Smooth muscle cell (in vitro differentiated cells): Measurements from ENCODE around the gene SNUPN. TPM values are rescaled to one million over a fixed set of nuclear protein-coding genes. Genes with fewer than 3 reads are reported as not detected.

ENCODE experiments used
- DNase-seq: peaks from one replicate; lab custom pipeline; 2025; ENCODE audit not compliant: unreplicated experiment; lab: John Stamatoyannopoulos, UW
- H2AFZ ChIP-seq: fragments of 200-600 bp; sonication (generic); 2 replicates; pipeline ENCODE4 v1.6.0; 2016; ENCODE audit warnings: antibody characterized with exemption, low read depth, mild to moderate bottlenecking
- H3F3A ChIP-seq: fragments of 200-600 bp; sonication (generic); 2 replicates; pipeline ENCODE4 v1.6.0; 2017; ENCODE audit warnings: antibody characterized with exemption, low read depth
- H3K27ac ChIP-seq: fragments of 200-600 bp; sonication (generic); 2 replicates; pipeline ENCODE4 v1.5.1; 2016; ENCODE audit warnings: low read depth, mild to moderate bottlenecking
- H3K27me3 ChIP-seq: fragments of 200-600 bp; sonication (generic); 2 replicates; pipeline ENCODE4 v1.6.1; 2016; ENCODE audit warnings: low read depth, mild to moderate bottlenecking
- H3K36me3 ChIP-seq: fragments of 200-600 bp; sonication (generic); 2 replicates; pipeline ENCODE4 v1.5.1; 2016; ENCODE audit warnings: low read depth
- H3K4me1 ChIP-seq: fragments of 200-600 bp; sonication (generic); 2 replicates; pipeline ENCODE4 v1.5.1; 2016; ENCODE audit warnings: low read depth
- H3K4me2 ChIP-seq: fragments of 200-600 bp; sonication (generic); 2 replicates; pipeline ENCODE4 v1.6.0; 2016; ENCODE audit warnings: mild to moderate bottlenecking
- H3K4me3 ChIP-seq: fragments of 200-600 bp; sonication (generic); 2 replicates; pipeline ENCODE4 v1.5.1; 2016; ENCODE audit warnings: mild to moderate bottlenecking
- H3K79me2 ChIP-seq: fragments of 200-600 bp; sonication (generic); 2 replicates; pipeline ENCODE4 v1.6.0; 2016; ENCODE audit warnings: low read depth, mild to moderate bottlenecking
- H3K9ac ChIP-seq: fragments of 200-600 bp; sonication (generic); 2 replicates; pipeline ENCODE4 v1.6.0; 2016; ENCODE audit warnings: low read depth
- H3K9me3 ChIP-seq: fragments of 200-600 bp; sonication (generic); replicated peaks from 2 replicates; pipeline ENCODE4 v1.5.1; 2016; ENCODE audit warnings: low read depth
- H4K20me1 ChIP-seq: fragments of 200-600 bp; sonication (generic); 2 replicates; pipeline ENCODE4 v1.6.0; 2016; ENCODE audit warnings: low read depth
- WGBS: methylation state at CpG from one replicate; pipeline ENCODE4 v1.1.7; 2016; ENCODE audit warnings: low lambda C conversion rate; 5-methylcytosine and 5-hydroxymethylcytosine counted together
- polyA plus RNA-seq: library from polyadenylated mRNA; unstranded; fragments of >200 nt; fragmentation: Nextera tagmentation; extraction: Ambion mirVana; gene quantifications from 2 replicates; pipeline ENCODE4 v1.2.1, GENCODE V29; 2016
- total RNA-seq: library from RNA; depleted of rRNA; stranded (reverse); fragments of >200 nt; gene quantifications from 2 replicates; pipeline ENCODE4 v1.2.3, GENCODE V29; 2014
- TF ChIP-seq, protein P1 (sequence below): fragments of 200-600 bp; sonication (generic); IDR thresholded peaks from 2 replicates; pipeline ENCODE4 v1.5.1; 2017; ENCODE audit warnings: borderline replicate concordance, mild to moderate bottlenecking, antibody characterized with exemption; ENCODE audit not compliant: insufficient read depth, poor library complexity, severe bottlenecking

The SNUPN gene
- total and polyA plus RNA-seq, 2 experiments from 2014 or later: 15.2 to 24.0 TPM

DNA sequence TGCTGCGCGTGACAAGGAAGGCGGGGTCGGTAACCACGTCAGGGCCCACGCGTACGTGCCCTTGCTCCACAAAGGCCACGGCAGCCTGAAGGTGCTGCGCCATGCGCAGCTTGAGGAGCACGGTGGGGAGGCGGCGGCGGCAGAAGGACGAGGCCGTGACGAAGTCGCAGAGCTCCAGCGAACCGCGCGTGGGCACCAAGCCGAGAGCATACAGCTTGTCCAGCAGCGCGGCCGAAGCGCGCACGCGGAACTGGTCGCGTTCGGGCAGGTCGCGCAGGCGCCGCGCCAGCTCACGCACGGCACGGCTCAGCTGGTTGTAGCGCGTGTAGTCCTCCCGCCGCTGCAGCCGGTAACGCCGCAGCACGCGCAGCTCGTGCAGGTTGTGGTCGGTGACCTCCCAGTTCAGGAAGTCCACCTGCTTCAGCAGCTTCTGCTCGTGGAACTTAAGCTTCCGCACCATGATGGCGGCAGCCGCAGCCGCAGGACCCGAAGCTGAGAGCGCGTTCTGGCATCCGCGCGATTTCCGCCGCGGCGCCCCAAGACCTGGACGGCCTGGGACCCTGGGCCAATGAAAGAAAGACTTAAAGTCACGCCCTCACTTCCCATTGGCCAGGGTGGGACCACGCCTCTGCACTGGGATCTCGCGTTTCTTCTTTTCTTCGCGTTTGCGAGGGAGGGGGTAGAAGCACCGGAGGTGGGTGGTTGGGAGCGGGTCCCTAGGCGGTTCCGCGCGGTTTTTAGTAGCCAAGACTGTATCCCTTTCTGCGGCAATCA is 14.4 kb upstream of the SNUPN start, which contains the start of gene IMP3:
TSS of gene IMP3 (minus strand) at position 516 of the 774 bp plus-strand sequence. CDS start at position 460, 56 bp downstream.
- H3K4me1 ChIP-seq: peaks cover 7% of the 10 kb centered on the region
- H3K27ac ChIP-seq: peak within 1 kb of the TSS; percentile 76
- WGBS: under 1% methylated on average over 83 of the region's 83 CpGs
- peak within 1 kb of the TSS; percentile 62 for H2AFZ ChIP-seq
- H3K27me3 ChIP-seq: no peaks in the 10 kb centered on the region
- H3K36me3 ChIP-seq: no peaks in the 10 kb centered on the region
- H3F3A ChIP-seq: peaks cover 9% of the 10 kb centered on the region
- peak within 1 kb of the TSS; percentile 61 for H3K9ac ChIP-seq
- DNase-seq: peak; percentile 72
- H3K4me3 ChIP-seq: peak within 1 kb of the TSS; percentile 65
- no peaks in the 10 kb centered on the region for H3K9me3 ChIP-seq
- peak within 1 kb of the TSS; percentile 85 for H3K4me2 ChIP-seq
- peaks cover 31% of the 10 kb centered on the region for H3K79me2 ChIP-seq
- H4K20me1 ChIP-seq: peaks cover 23% of the 10 kb centered on the region
- TF ChIP-seq, protein P1, sequence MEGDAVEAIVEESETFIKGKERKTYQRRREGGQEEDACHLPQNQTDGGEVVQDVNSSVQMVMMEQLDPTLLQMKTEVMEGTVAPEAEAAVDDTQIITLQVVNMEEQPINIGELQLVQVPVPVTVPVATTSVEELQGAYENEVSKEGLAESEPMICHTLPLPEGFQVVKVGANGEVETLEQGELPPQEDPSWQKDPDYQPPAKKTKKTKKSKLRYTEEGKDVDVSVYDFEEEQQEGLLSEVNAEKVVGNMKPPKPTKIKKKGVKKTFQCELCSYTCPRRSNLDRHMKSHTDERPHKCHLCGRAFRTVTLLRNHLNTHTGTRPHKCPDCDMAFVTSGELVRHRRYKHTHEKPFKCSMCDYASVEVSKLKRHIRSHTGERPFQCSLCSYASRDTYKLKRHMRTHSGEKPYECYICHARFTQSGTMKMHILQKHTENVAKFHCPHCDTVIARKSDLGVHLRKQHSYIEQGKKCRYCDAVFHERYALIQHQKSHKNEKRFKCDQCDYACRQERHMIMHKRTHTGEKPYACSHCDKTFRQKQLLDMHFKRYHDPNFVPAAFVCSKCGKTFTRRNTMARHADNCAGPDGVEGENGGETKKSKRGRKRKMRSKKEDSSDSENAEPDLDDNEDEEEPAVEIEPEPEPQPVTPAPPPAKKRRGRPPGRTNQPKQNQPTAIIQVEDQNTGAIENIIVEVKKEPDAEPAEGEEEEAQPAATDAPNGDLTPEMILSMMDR: no peak

DNA sequence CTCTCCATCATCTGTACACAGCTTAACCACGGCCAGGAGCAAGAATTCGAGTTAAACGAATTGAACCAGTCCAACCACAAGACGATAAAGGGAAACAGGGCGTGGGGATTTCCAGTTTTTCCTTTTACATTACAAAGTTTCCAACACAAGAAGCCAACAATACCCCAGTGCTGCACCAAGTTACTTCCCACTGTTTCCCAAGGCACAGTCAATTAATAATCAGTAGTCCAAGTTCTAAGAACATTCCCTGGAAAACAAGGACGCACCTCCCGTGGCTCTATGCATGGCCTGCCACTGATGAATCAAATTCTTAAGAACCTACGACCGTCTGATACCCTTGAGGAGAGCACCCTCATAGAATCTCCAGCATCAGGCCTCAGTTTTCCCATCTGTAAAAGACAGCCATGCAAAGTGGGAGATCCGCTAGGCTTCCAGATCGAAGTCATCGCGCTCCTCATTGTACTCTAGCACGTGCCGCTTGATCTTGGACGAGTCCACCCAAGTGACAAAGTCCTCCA is 13.7 kb upstream of the SNUPN start:
- under 1% methylated on average over 16 of the region's 16 CpGs for WGBS
- Histone ChIP-seq H3K4me1 (peaks cover 7% of the 10 kb centered on the region), H4K20me1 (peaks cover 23% of the 10 kb centered on the region), H3K27me3 (no peaks in the 10 kb centered on the region), H3K4me3 (peak overlapping the region; percentile 65), H3K4me2 (peak overlapping the region; percentile 85), H3K9me3 (no peaks in the 10 kb centered on the region), H3F3A (peaks cover 9% of the 10 kb centered on the region), H2AFZ (no peak overlapping the region), H3K9ac (peak overlapping the region; percentile 51), H3K27ac (peak overlapping the region; percentile 76), H3K79me2 (peaks cover 31% of the 10 kb centered on the region), H3K36me3 (no peaks in the 10 kb centered on the region)
- no peak for DNase-seq
- TF ChIP-seq, protein P1: no peak

DNA sequence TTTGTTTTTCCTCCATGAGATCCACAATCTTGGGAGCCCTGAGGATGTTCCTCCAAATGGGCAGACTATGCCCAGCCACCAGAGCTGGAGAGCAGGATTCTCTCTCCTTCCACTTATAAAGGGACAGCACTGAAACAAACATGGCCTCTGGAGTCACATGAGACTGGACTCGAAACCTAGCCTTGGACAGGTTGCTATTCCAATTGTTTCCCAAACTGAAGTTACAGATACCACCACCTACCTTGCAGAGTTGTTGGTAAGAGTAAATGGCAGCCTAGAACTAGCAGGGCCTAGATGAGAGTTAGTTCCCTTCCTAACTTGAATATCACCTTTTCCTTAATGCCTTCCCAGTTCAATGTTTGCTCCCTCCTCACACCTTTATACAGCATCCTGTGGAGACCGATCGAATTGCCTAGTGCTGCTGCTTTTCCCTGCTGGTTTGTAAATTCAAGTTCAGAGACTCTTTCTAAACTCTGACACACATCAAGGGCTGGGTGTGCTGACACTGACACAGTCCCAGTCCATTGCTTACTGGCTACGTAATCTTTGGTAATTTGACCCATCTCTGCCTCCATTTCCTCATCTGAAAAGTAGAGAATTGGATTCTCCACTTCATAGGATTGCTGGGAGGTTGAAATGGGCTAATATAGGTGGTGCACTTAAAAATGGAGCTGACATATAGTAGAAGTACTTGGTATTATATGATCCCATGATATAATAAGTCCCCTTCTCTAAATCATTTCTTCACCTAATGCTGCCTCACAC is 11.9 kb upstream of the SNUPN start:
- Histone ChIP-seq H4K20me1 (peaks cover 23% of the 10 kb centered on the region), H3K4me1 (peaks cover 7% of the 10 kb centered on the region), H3K79me2 (peaks cover 31% of the 10 kb centered on the region), H3K4me2 (peak overlapping the region; percentile 85), H3F3A (peaks cover 9% of the 10 kb centered on the region), H3K27me3 (no peaks in the 10 kb centered on the region), H2AFZ (no peak overlapping the region), H3K36me3 (no peaks in the 10 kb centered on the region), H3K27ac (no peak overlapping the region), H3K9me3 (no peaks in the 10 kb centered on the region), H3K4me3 (peak overlapping the region; percentile 65), H3K9ac (no peak overlapping the region)
- DNase-seq: no peak
- TF ChIP-seq, protein P1: no peak
- WGBS: 95% methylated on average over 4 of the region's 4 CpGs
